HCT116 (cell line): Measurements from ENCODE around the gene PACSIN2.

ENCODE experiments used
- EZH2 ChIP-seq: fragments of 200-600 bp; sonication (generic); IDR thresholded peaks from 2 replicates; pipeline ENCODE4 v1.6.1; 2017; ENCODE audit warnings: antibody characterized with exemption, mixed run types
- JUND ChIP-seq: IDR thresholded peaks from 2 replicates; pipeline ENCODE4 v1.6.1; 2012
- POLR2A ChIP-seq: IDR thresholded peaks from 2 replicates; pipeline ENCODE4 v1.7.0; 2011; ENCODE audit warnings: borderline replicate concordance; ENCODE audit not compliant: insufficient read depth, insufficient read length; ENCODE audit errors: extremely low read depth
- POLR2AphosphoS5 ChIP-seq: IDR thresholded peaks from 2 replicates; pipeline ENCODE4 v1.6.1; 2011; ENCODE audit warnings: mild to moderate bottlenecking, low read depth, low read length, moderate library complexity
- RAD21 ChIP-seq: IDR thresholded peaks from 2 replicates; pipeline ENCODE4 v1.6.1; 2012; ENCODE audit warnings: low read depth, mild to moderate bottlenecking
- SP1 ChIP-seq: IDR thresholded peaks from 2 replicates; pipeline ENCODE4 v1.6.1; 2012; ENCODE audit warnings: low read depth
- YY1 ChIP-seq: IDR thresholded peaks from 2 replicates; pipeline ENCODE4 v1.6.1; 2011; ENCODE audit warnings: low read length, low read depth, moderate library complexity, mild to moderate bottlenecking; ENCODE audit not compliant: insufficient replicate concordance; ENCODE audit errors: extremely low read depth
- ZFX ChIP-seq: fragments of 450-650 bp; IDR thresholded peaks from 2 replicates; pipeline ENCODE4 v1.6.1; 2017
- ZNF274 ChIP-seq: fragments of 200-500 bp; sonication (Bioruptor generic); IDR thresholded peaks from 2 replicates; pipeline ENCODE4 v1.6.1; 2014; ENCODE audit warnings: mild to moderate bottlenecking, low read depth, low read length, inconsistent platforms
- TF ChIP-seq, protein P1 (sequence below), 3 experiments: fragments of 200-600 bp in 1 of 3; sonication (generic) in 1 of 3; IDR thresholded peaks in 2 of 3; conservative IDR thresholded peaks in 1 of 3; 2 replicates each; pipeline ENCODE4 v1.5.1; 2012 to 2017; ENCODE audit warnings: low read depth in 2 of 3, low read length in 2 of 3, antibody characterized with exemption in 1 of 3, borderline replicate concordance in 1 of 3, control low read depth in 1 of 3, mild to moderate bottlenecking in 1 of 3, mixed read lengths in 1 of 3, mixed run types in 1 of 3, moderate library complexity in 1 of 3; ENCODE audit not compliant: insufficient read depth in 1 of 3
- TF ChIP-seq, protein P2 (sequence below): IDR thresholded peaks from 2 replicates; pipeline ENCODE4 v1.6.1; 2012
- TF ChIP-seq, protein P3 (sequence below): IDR thresholded peaks from 2 replicates; pipeline ENCODE4 v1.6.1; 2012; ENCODE audit warnings: low read depth
- TF ChIP-seq, protein P4 (sequence below): IDR thresholded peaks from 2 replicates; pipeline ENCODE4 v1.6.1; 2012

DNA sequence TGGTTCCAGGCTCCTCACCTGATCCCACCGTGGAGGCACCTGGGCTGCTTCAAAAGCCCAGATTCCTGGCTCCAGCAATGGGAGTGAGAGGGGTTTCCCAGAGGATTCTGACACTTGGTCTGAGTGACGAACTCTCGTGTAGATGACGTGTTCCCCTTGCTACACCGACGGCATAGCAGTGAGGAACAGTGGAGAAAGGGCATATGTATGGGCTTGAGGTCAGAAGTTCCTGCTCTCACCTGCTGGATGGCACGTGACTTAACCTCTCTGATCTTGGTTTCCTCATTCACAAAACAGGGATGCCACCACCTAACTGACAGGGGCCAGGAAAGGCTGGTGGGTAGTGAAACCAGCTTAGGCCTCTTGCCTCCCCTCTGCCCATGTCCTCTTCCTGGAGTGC is 127.8 kb downstream of the PACSIN2 start:
- TF ChIP-seq, protein P1, sequence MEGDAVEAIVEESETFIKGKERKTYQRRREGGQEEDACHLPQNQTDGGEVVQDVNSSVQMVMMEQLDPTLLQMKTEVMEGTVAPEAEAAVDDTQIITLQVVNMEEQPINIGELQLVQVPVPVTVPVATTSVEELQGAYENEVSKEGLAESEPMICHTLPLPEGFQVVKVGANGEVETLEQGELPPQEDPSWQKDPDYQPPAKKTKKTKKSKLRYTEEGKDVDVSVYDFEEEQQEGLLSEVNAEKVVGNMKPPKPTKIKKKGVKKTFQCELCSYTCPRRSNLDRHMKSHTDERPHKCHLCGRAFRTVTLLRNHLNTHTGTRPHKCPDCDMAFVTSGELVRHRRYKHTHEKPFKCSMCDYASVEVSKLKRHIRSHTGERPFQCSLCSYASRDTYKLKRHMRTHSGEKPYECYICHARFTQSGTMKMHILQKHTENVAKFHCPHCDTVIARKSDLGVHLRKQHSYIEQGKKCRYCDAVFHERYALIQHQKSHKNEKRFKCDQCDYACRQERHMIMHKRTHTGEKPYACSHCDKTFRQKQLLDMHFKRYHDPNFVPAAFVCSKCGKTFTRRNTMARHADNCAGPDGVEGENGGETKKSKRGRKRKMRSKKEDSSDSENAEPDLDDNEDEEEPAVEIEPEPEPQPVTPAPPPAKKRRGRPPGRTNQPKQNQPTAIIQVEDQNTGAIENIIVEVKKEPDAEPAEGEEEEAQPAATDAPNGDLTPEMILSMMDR (IDR thresholded peaks at IDR 0.05 in 2 of 3, conservative IDR thresholded peaks at IDR 0.05 in 1 of 3; ENCODE audit: borderline replicate concordance in 1 of 3, insufficient read depth in 1 of 3, low read depth in 2 of 3, low read length in 2 of 3) = no peak
- no peak for TF ChIP-seq EZH2
- TF ChIP-seq ZFX = no peak
- TF ChIP-seq, protein P2, sequence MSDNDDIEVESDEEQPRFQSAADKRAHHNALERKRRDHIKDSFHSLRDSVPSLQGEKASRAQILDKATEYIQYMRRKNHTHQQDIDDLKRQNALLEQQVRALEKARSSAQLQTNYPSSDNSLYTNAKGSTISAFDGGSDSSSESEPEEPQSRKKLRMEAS = no peak
- TF ChIP-seq SP1 = no peak
- TF ChIP-seq, protein P3, sequence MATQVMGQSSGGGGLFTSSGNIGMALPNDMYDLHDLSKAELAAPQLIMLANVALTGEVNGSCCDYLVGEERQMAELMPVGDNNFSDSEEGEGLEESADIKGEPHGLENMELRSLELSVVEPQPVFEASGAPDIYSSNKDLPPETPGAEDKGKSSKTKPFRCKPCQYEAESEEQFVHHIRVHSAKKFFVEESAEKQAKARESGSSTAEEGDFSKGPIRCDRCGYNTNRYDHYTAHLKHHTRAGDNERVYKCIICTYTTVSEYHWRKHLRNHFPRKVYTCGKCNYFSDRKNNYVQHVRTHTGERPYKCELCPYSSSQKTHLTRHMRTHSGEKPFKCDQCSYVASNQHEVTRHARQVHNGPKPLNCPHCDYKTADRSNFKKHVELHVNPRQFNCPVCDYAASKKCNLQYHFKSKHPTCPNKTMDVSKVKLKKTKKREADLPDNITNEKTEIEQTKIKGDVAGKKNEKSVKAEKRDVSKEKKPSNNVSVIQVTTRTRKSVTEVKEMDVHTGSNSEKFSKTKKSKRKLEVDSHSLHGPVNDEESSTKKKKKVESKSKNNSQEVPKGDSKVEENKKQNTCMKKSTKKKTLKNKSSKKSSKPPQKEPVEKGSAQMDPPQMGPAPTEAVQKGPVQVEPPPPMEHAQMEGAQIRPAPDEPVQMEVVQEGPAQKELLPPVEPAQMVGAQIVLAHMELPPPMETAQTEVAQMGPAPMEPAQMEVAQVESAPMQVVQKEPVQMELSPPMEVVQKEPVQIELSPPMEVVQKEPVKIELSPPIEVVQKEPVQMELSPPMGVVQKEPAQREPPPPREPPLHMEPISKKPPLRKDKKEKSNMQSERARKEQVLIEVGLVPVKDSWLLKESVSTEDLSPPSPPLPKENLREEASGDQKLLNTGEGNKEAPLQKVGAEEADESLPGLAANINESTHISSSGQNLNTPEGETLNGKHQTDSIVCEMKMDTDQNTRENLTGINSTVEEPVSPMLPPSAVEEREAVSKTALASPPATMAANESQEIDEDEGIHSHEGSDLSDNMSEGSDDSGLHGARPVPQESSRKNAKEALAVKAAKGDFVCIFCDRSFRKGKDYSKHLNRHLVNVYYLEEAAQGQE = no peak
- TF ChIP-seq, protein P4, sequence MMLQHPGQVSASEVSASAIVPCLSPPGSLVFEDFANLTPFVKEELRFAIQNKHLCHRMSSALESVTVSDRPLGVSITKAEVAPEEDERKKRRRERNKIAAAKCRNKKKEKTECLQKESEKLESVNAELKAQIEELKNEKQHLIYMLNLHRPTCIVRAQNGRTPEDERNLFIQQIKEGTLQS = no peak
- no peak for TF ChIP-seq YY1
- TF ChIP-seq POLR2AphosphoS5 = no peak
- TF ChIP-seq ZNF274 = no peak
- TF ChIP-seq RAD21 = no peak
- no peak for TF ChIP-seq POLR2A
- no peak for TF ChIP-seq JUND
